HCT116 (cell line): ENCODE results near the gene MTFR1L. TPM values are rescaled to one million over a fixed set of nuclear protein-coding genes. Genes with fewer than 3 reads are reported as not detected.

ENCODE experiments used
- ATAC-seq: fragments of 200-7000 bp; cut with Tn5 transposase; 2 replicates; pipeline ENCODE4 v1.9.1; 2020; ENCODE audit warnings: mild to moderate bottlenecking, moderate library complexity
- BruUV-seq: library from RNA; stranded (reverse); fragments of 400-500 nt; replicated peaks from 2 replicates; lab custom pipeline; 2021; lab: Mats Ljungman, UMichigan
- CTCF ChIA-PET: fragments of 300-600 bp; sonication (Branson Sonifier 250); formaldehyde crosslinking; loops from one replicate; lab custom pipeline; 2021; ENCODE audit warnings: antibody characterized with exemption; lab: Charles Lee
- POLR2A ChIA-PET: fragments of 300-600, 350-600 bp; sonication (Branson Sonifier 250); formaldehyde crosslinking; loops from one replicate; lab custom pipeline; 2021; ENCODE audit warnings: antibody characterized with exemption; lab: Charles Lee
- RAD21 ChIA-PET, 2 experiments: fragments of 300-600 bp; sonication (Branson Sonifier 250); formaldehyde crosslinking; loops; one replicate each; lab custom pipeline; 2023; ENCODE audit warnings: low total read pairs in 2 of 2; ENCODE audit not compliant: uncharacterized antibody in 2 of 2, unreplicated experiment in 2 of 2, low non-redundant PET in 1 of 2; lab: Charles Lee
- DNase-seq: peaks from one replicate; pipeline ENCODE4 v3.0.0-alpha.2; 2010; ENCODE audit warnings: low read depth, low spot score
- H2AFZ ChIP-seq: fragments of 200-600 bp; shearing (Covaris generic), sonication (generic); 2 replicates; pipeline ENCODE4 v1.6.1; 2017; ENCODE audit warnings: low read depth, mixed run types, mixed read lengths, antibody characterized with exemption, low read length; ENCODE audit not compliant: poor library complexity, severe bottlenecking
- H3K27ac ChIP-seq: 2 replicates; pipeline ENCODE4 v1.5.1; 2012; ENCODE audit warnings: low read depth, low read length
- H3K27me3 ChIP-seq: fragments of 200-600 bp; sonication (generic); 2 replicates; pipeline ENCODE4 v1.6.1; 2016; ENCODE audit warnings: mixed run types, low read length, mixed read lengths; ENCODE audit not compliant: insufficient read depth
- H3K36me3 ChIP-seq, 2 experiments: fragments of 200-500 bp in 1 of 2; fragments of 200-600 bp in 1 of 2; sonication (Bioruptor generic) in 1 of 2; sonication (generic) in 1 of 2; 2 replicates each; pipeline versions ENCODE4 v1.5.1 to v1.6.1; 2014 to 2016; ENCODE audit warnings: low read length in 2 of 2, inconsistent platforms in 1 of 2, mixed read lengths in 1 of 2, mixed run types in 1 of 2; ENCODE audit not compliant: insufficient read depth in 2 of 2, control insufficient read depth in 1 of 2
- H3K4me1 ChIP-seq, 2 experiments: fragments of 200-600 bp in 1 of 2; sonication (generic) in 1 of 2; 2 replicates each; pipeline versions ENCODE4 v1.5.1 to v1.6.1; 2012 to 2017; ENCODE audit warnings: low read length in 2 of 2, inconsistent platforms in 1 of 2, mild to moderate bottlenecking in 1 of 2, mixed read lengths in 1 of 2, mixed run types in 1 of 2, moderate library complexity in 1 of 2; ENCODE audit not compliant: insufficient read depth in 2 of 2, control insufficient read depth in 1 of 2
- H3K4me2 ChIP-seq: fragments of 200-600 bp; sonication (generic); 2 replicates; pipeline ENCODE4 v1.6.1; 2017; ENCODE audit warnings: mixed run types, low read length, mixed read lengths
- H3K4me3 ChIP-seq, 2 experiments: fragments of 200-600 bp in 1 of 2; sonication (generic) in 1 of 2; replicated peaks in 1 of 2; 2 replicates each; pipeline ENCODE4 v1.5.1; 2011 to 2016; ENCODE audit warnings: low read length in 2 of 2, control low read depth in 1 of 2, low read depth in 1 of 2, mild to moderate bottlenecking in 1 of 2, mixed read lengths in 1 of 2, mixed run types in 1 of 2
- H3K79me2 ChIP-seq: fragments of 200-600 bp; sonication (generic); 2 replicates; pipeline ENCODE4 v1.6.1; 2017; ENCODE audit warnings: mild to moderate bottlenecking, mixed run types, low read length, moderate library complexity, mixed read lengths; ENCODE audit not compliant: insufficient read depth
- H3K9ac ChIP-seq: fragments of 200-600 bp; sonication (generic); 2 replicates; pipeline ENCODE4 v1.6.1; 2016; ENCODE audit warnings: low read length, mixed read lengths
- H3K9me2 ChIP-seq: fragments of 200-600 bp; sonication (generic), shearing (Covaris generic); 2 replicates; pipeline ENCODE4 v1.6.1; 2017; ENCODE audit warnings: mixed run types, mild to moderate bottlenecking, moderate library complexity; ENCODE audit not compliant: insufficient read depth
- H3K9me3 ChIP-seq, 2 experiments: fragments of 200-500 bp in 1 of 2; fragments of 200-600 bp in 1 of 2; sonication (Bioruptor generic) in 1 of 2; sonication (generic) in 1 of 2; 2 replicates each; pipeline ENCODE4 v1.6.1; 2014 to 2017; ENCODE audit warnings: low read length in 2 of 2, mixed read lengths in 2 of 2, inconsistent platforms in 1 of 2, low read depth in 1 of 2, mild to moderate bottlenecking in 1 of 2, mixed run types in 1 of 2, moderate library complexity in 1 of 2; ENCODE audit not compliant: control insufficient read depth in 1 of 2, insufficient read depth in 1 of 2
- H4K20me1 ChIP-seq: fragments of 200-600 bp; sonication (generic), shearing (Covaris generic); 2 replicates; pipeline ENCODE4 v1.6.1; 2017; ENCODE audit warnings: mixed run types, mild to moderate bottlenecking, moderate library complexity; ENCODE audit not compliant: insufficient read depth
- ATF3 ChIP-seq: IDR thresholded peaks from 2 replicates; pipeline ENCODE4 v1.6.1; 2012
- CTCF ChIP-seq, 3 experiments: fragments of 200-600 bp in 1 of 3; sonication (generic) in 1 of 3; IDR thresholded peaks in 2 of 3; conservative IDR thresholded peaks in 1 of 3; 2 replicates each; pipeline ENCODE4 v1.5.1; 2012 to 2017; ENCODE audit warnings: low read depth in 2 of 3, low read length in 2 of 3, antibody characterized with exemption in 1 of 3, borderline replicate concordance in 1 of 3, control low read depth in 1 of 3, mild to moderate bottlenecking in 1 of 3, mixed read lengths in 1 of 3, mixed run types in 1 of 3, moderate library complexity in 1 of 3; ENCODE audit not compliant: insufficient read depth in 1 of 3
- EZH2phosphoT487 ChIP-seq: fragments of 200-600 bp; IDR thresholded peaks from 2 replicates; pipeline ENCODE4 v1.6.1; 2018; ENCODE audit warnings: antibody characterized with exemption, borderline replicate concordance
- POLR2A ChIP-seq: IDR thresholded peaks from 2 replicates; pipeline ENCODE4 v1.7.0; 2011; ENCODE audit warnings: borderline replicate concordance; ENCODE audit not compliant: insufficient read depth, insufficient read length; ENCODE audit errors: extremely low read depth
- SP1 ChIP-seq: IDR thresholded peaks from 2 replicates; pipeline ENCODE4 v1.6.1; 2012; ENCODE audit warnings: low read depth
- SRF ChIP-seq: IDR thresholded peaks from 2 replicates; pipeline ENCODE4 v1.6.1; 2012; ENCODE audit warnings: low read depth
- TCF7L2 ChIP-seq: IDR thresholded peaks from 2 replicates; pipeline ENCODE4 v1.7.0; 2011; ENCODE audit warnings: borderline replicate concordance, inconsistent platforms; ENCODE audit not compliant: insufficient read depth, insufficient read length; ENCODE audit errors: extremely low read depth
- intact Hi-C: fragments of 100-400 bp; cut with micrococcal nuclease; formaldehyde crosslinking; loops from 2 replicates; pipeline ENCODE4 v1.10.0; 2022
- total RNA-seq: library from RNA; stranded (reverse); gene quantifications from one replicate; pipeline ENCODE4 v1.2.1, GENCODE V29; 2021; ENCODE audit not compliant: unreplicated experiment
- TF ChIP-seq, protein P1 (sequence below): IDR thresholded peaks from 2 replicates; pipeline ENCODE4 v1.6.1; 2012

Gene MTFR1L
- total RNA-seq, 1 experiment from 2014 or later, result 35.8 TPM

GRCh38 chr1:25807480-25808390 is 12.0 kb upstream of the MTFR1L start:
- H3K27me3 ChIP-seq, result no peaks in the 10 kb centered on the region
- DNase-seq (no peak), ATAC-seq (no peak)
- no peaks in the 10 kb centered on the region for H3K9me2 ChIP-seq
- intact Hi-C loops, result no loop called here
- H3K4me3 ChIP-seq, result no peak overlapping the region
- RAD21 ChIA-PET, result no interaction called here
- no peak for TF ChIP-seq TCF7L2
- TF ChIP-seq SP1, result no peak
- TF ChIP-seq CTCF (IDR thresholded peaks at IDR 0.05 in 2 of 3, conservative IDR thresholded peaks at IDR 0.05 in 1 of 3; ENCODE audit: borderline replicate concordance in 1 of 3, insufficient read depth in 1 of 3, low read depth in 2 of 3, low read length in 2 of 3), result no peak
- no peak for TF ChIP-seq ATF3
- TF ChIP-seq POLR2A, result no peak
- no peak for TF ChIP-seq SRF
- no peak for TF ChIP-seq EZH2phosphoT487
- TF ChIP-seq, protein P1, sequence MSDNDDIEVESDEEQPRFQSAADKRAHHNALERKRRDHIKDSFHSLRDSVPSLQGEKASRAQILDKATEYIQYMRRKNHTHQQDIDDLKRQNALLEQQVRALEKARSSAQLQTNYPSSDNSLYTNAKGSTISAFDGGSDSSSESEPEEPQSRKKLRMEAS, result no peak
- POLR2A ChIA-PET, result no interaction called here
- BruUV-seq, result no TSS peak
- no peaks in the 10 kb centered on the region for H4K20me1 ChIP-seq
- H3K4me2 ChIP-seq, result no peak overlapping the region
- no peak overlapping the region for H2AFZ ChIP-seq
- H3K79me2 ChIP-seq, result no peaks in the 10 kb centered on the region
- H3K27ac ChIP-seq, result no peak overlapping the region
- H3K4me1 ChIP-seq, result peaks cover 0 to 4% of the 10 kb centered on the region in 2 experiments; a peak in 1 of 4 replicates
- CTCF ChIA-PET, result interaction anchor here (0.8 to 1.4 kb wide), 2 partner anchors 10 kb away, joined by 3 to 4 read pairs; no protein-coding TSS in a partner anchor
- no peaks in the 10 kb centered on the region; a peak in 1 of 4 replicates for H3K36me3 ChIP-seq
- H3K9me3 ChIP-seq, result no peaks in the 10 kb centered on the region
- no peak overlapping the region for H3K9ac ChIP-seq
